K562 (cell line): ENCODE data around the gene PMPCB. TPM values are rescaled to one million over a fixed set of nuclear protein-coding genes. Genes with fewer than 3 reads are reported as not detected.

Source experiments
- ATAC-seq: fragments of 200-7000 bp; cut with Tn5 transposase; 3 replicates; pipeline ENCODE4 v1.9.1; 2020; ENCODE audit warnings: moderate library complexity
- BruUV-seq: library from RNA; stranded (reverse); fragments of 400-500 nt; replicated peaks from 2 replicates; lab custom pipeline; 2021; lab: Mats Ljungman, UMichigan
- CTCF ChIA-PET: fragments of 300-600 bp; formaldehyde crosslinking; extraction: SDS; loops from one replicate; lab custom pipeline; 2021; ENCODE audit warnings: low intra/inter-chr PET ratio; lab: Yijun Ruan, JAX
- POLR2A ChIA-PET: fragments of 300-600, 350-650 bp; sonication (Branson Sonifier 250); formaldehyde crosslinking; extraction: SDS; loops from one replicate; lab custom pipeline; 2021; ENCODE audit warnings: antibody characterized with exemption, inconsistent platforms; lab: Yijun Ruan, JAX
- DNase-seq, 4 experiments: peaks; one replicate each; pipeline versions ENCODE4 v3.0.0 to v3.0.0-alpha.2; 2011 to 2018; ENCODE audit warnings: low spot score in 3 of 4, mixed read lengths in 3 of 4; ENCODE audit errors: extremely low read depth in 1 of 4
- FAIRE-seq: peaks from 2 replicates; lab custom pipeline; 2011; peaks lifted over from hg19 to GRCh38; lab: Jason Lieb, UNC
- H2AFZ ChIP-seq: 2 replicates; pipeline ENCODE4 v1.6.0; 2011; ENCODE audit warnings: low read depth, low read length, control low read depth, inconsistent platforms
- H3K27ac ChIP-seq: fragments of 200-600 bp; 3 replicates; pipeline ENCODE4 v1.8.0; 2011; ENCODE audit warnings: low read depth, mild to moderate bottlenecking, control low read depth, inconsistent platforms, low read length, moderate library complexity, mixed read lengths; ENCODE audit errors: extremely low read depth
- H3K27me3 ChIP-seq, 2 experiments: fragments of 300-600 bp in 1 of 2; 2 replicates in 1 of 2; 3 replicates in 1 of 2; pipeline versions ENCODE4 v1.6.0 to v1.8.0; 2011; ENCODE audit warnings: inconsistent platforms in 2 of 2, low read length in 2 of 2, mild to moderate bottlenecking in 1 of 2, mixed read lengths in 1 of 2, moderate library complexity in 1 of 2; ENCODE audit not compliant: control insufficient read depth in 2 of 2, insufficient read depth in 2 of 2
- H3K36me3 ChIP-seq: fragments of 300-600 bp; 3 replicates; pipeline ENCODE4 v1.8.0; 2011; ENCODE audit warnings: mild to moderate bottlenecking, low read length, inconsistent platforms; ENCODE audit not compliant: control insufficient read depth, insufficient read depth
- H3K4me1 ChIP-seq, 2 experiments: fragments of 200-600 bp in 1 of 2; replicated peaks in 1 of 2; 2 replicates in 1 of 2; 3 replicates in 1 of 2; pipeline versions ENCODE4 v1.5.1 to v1.8.0; 2011; ENCODE audit warnings: inconsistent platforms in 2 of 2, low read length in 2 of 2, mild to moderate bottlenecking in 1 of 2, mixed read lengths in 1 of 2, moderate library complexity in 1 of 2; ENCODE audit not compliant: control insufficient read depth in 2 of 2, insufficient read depth in 2 of 2
- H3K4me2 ChIP-seq: 2 replicates; pipeline ENCODE4 v1.6.1; 2011; ENCODE audit warnings: low read length, control low read depth, inconsistent platforms, mixed read lengths; ENCODE audit not compliant: insufficient read depth
- H3K4me3 ChIP-seq: fragments of 200-600 bp; sonication (generic), shearing (Covaris generic); 2 replicates; pipeline ENCODE4 v1.5.1; 2016; ENCODE audit warnings: control low read depth, inconsistent platforms
- H3K79me2 ChIP-seq: fragments of 200-600 bp; 3 replicates; pipeline ENCODE4 v1.8.0; 2011; ENCODE audit warnings: low read length, inconsistent platforms; ENCODE audit not compliant: control insufficient read depth, insufficient read depth
- H3K9ac ChIP-seq, 2 experiments: 2 replicates each; pipeline versions ENCODE4 v1.6.0 to v1.6.1; 2011; ENCODE audit warnings: low read depth in 2 of 2, low read length in 2 of 2, control low read depth in 1 of 2, inconsistent platforms in 1 of 2, mild to moderate bottlenecking in 1 of 2, mixed read lengths in 1 of 2; ENCODE audit not compliant: insufficient read depth in 1 of 2
- H3K9me1 ChIP-seq: one replicate; pipeline ENCODE4 v1.6.0; 2011; ENCODE audit warnings: inconsistent platforms, mild to moderate bottlenecking, low read length, moderate library complexity; ENCODE audit not compliant: control insufficient read depth, insufficient read depth
- H3K9me3 ChIP-seq: replicated peaks from 2 replicates; pipeline ENCODE4 v1.5.1; 2011; ENCODE audit warnings: low read depth, low read length, inconsistent platforms; ENCODE audit not compliant: control insufficient read depth, insufficient read depth
- H4K20me1 ChIP-seq: replicated peaks from 2 replicates; pipeline ENCODE4 v1.6.1; 2011; ENCODE audit warnings: low read length, inconsistent platforms, mixed read lengths; ENCODE audit not compliant: control insufficient read depth, insufficient read depth
- CAMTA2 ChIP-seq: fragments of 250-450 bp; sonication (Bioruptor Pico); conservative IDR thresholded peaks from 2 replicates; pipeline ENCODE4 v1.5.1; 2022
- CEBPG ChIP-seq, 3 experiments: fragments of 200-800 bp in 1 of 3; sonication (Bioruptor generic) in 1 of 3; sonication (generic) in 1 of 3; formaldehyde crosslinking in 1 of 3; IDR thresholded peaks in 2 of 3; conservative IDR thresholded peaks in 1 of 3; 2 replicates each; pipeline versions ENCODE4 v1.6.1 to v1.8.0; 2016 to 2022; ENCODE audit warnings: missing compliant biosample characterization in 2 of 3, missing genetic modification characterization in 2 of 3, mild to moderate bottlenecking in 1 of 3, missing genetic modification reagents in 1 of 3
- FOXO4 ChIP-seq: fragments of 450-650 bp; formaldehyde crosslinking; IDR thresholded peaks from 2 replicates; pipeline ENCODE4 v1.4.0; 2020; ENCODE audit warnings: mild to moderate bottlenecking, moderate library complexity
- FOXP4 ChIP-seq: sonication (generic); formaldehyde crosslinking; IDR thresholded peaks from 2 replicates; pipeline ENCODE4 v1.8.0; 2022; ENCODE audit warnings: mild to moderate bottlenecking, missing genetic modification reagents, borderline replicate concordance
- HNRNPUL1 ChIP-seq: fragments of 200-400 bp; formaldehyde crosslinking; IDR thresholded peaks from 2 replicates; pipeline ENCODE4 v1.6.1; 2017; ENCODE audit warnings: low read length
- MEIS2 ChIP-seq: fragments of 450-650 bp; IDR thresholded peaks from 2 replicates; pipeline ENCODE4 v1.6.1; 2014; ENCODE audit warnings: mild to moderate bottlenecking; ENCODE audit not compliant: partially characterized antibody
- PBX2 ChIP-seq, 2 experiments: IDR thresholded peaks in 1 of 2; conservative IDR thresholded peaks in 1 of 2; 2 replicates each; pipeline ENCODE4 v1.6.1; 2016; ENCODE audit warnings: low read depth in 2 of 2, mild to moderate bottlenecking in 1 of 2, missing compliant biosample characterization in 1 of 2, missing genetic modification characterization in 1 of 2, moderate library complexity in 1 of 2
- PKNOX1 ChIP-seq: fragments of 450-650 bp; IDR thresholded peaks from 2 replicates; pipeline ENCODE4 v1.6.1; 2016
- YY1 ChIP-seq, 3 experiments: IDR thresholded peaks; 2 replicates each; pipeline ENCODE4 v1.6.1; 2011; ENCODE audit warnings: low read length in 2 of 3, mild to moderate bottlenecking in 2 of 3, moderate library complexity in 2 of 3, borderline replicate concordance in 1 of 3, control low read depth in 1 of 3, low read depth in 1 of 3; ENCODE audit not compliant: insufficient read depth in 3 of 3, insufficient replicate concordance in 2 of 3, control insufficient read depth in 1 of 3, insufficient read length in 1 of 3; ENCODE audit errors: extremely low read depth in 1 of 3
- ZNF133 ChIP-seq: fragments of 250-450 bp; sonication (Bioruptor Pico); IDR thresholded peaks from 2 replicates; pipeline ENCODE4 v1.4.0; 2020; ENCODE audit warnings: mild to moderate bottlenecking
- ZNF165 ChIP-seq: fragments of 250-450 bp; sonication (Bioruptor Pico); IDR thresholded peaks from 2 replicates; pipeline ENCODE4 v1.4.0; 2020; ENCODE audit warnings: borderline replicate concordance
- WGBS: fragments of 100-300 bp; shearing (Covaris generic); methylation state at CpG from one replicate; pipeline ENCODE4 v1.1.6; 2016; ENCODE audit warnings: low coverage, mixed read lengths; ENCODE audit not compliant: insufficient coverage; ENCODE audit errors: missing lambda C conversion rate; 5-methylcytosine and 5-hydroxymethylcytosine counted together
- in situ Hi-C: fragments of 300-500 bp; cut with MboI; formaldehyde crosslinking; loops from 4 replicates; pipeline ENCODE4 v1.15.0; 2018; ENCODE audit warnings: inconsistent platforms, mixed read lengths
- intact Hi-C: fragments of 100-400 bp; cut with micrococcal nuclease; formaldehyde crosslinking; loops from 2 replicates; pipeline ENCODE4 v1.14.2; 2022
- polyA plus RNA-seq, 8 experiments: library from polyadenylated mRNA; depleted of rRNA in 4 of 8; stranded (reverse) in 5 of 8; unstranded in 3 of 8; fragments of >200 nt; fragmentation: Nextera tagmentation in 2 of 8; fragmentation: Illumina TruSeq in 1 of 8; extraction: Ambion mirVana in 2 of 8; extraction: Trizol in 1 of 8; gene quantifications; 2 replicates each; pipeline versions ENCODE4 v1.2.1 to v1.2.3, GENCODE V29; 2011 to 2014; ENCODE audit warnings: inconsistent platforms in 1 of 8, missing spikeins in 1 of 8
- total RNA-seq, 7 experiments: library from RNA; depleted of rRNA in 6 of 7; stranded (reverse); fragments of >200 nt in 6 of 7; fragmentation: Illumina TruSeq in 2 of 7; extraction: Trizol in 2 of 7; gene quantifications; 2 replicates each; pipeline versions ENCODE4 v1.2.1 to v1.2.3, GENCODE V29; 2011 to 2021; ENCODE audit warnings: low replicate concordance in 1 of 7

PMPCB gene
- total and polyA plus RNA-seq, 9 of the 15 experiments (the other 6 are each of a cell fraction or from before 2014, with no cell fraction given), result 61.2 to 209 (median 105) TPM

- Histone ChIP-seq H3K36me3 (peaks cover 96% of the 10 kb centered on the region), H3K79me2 (peaks cover 5% of the 10 kb centered on the region; the same call in 1 of the 3 replicates), H3K4me2 (no peak overlapping the region), H2AFZ (no peak overlapping the region), H3K4me1 (no peaks in the 10 kb centered on the region), H4K20me1 (no peaks in the 10 kb centered on the region; the same call in 1 of the 2 replicates), H3K27me3 (no peaks in the 10 kb centered on the region), H3K9me3 (no peaks in the 10 kb centered on the region), H3K9ac (no peak overlapping the region), H3K4me3 (no peak overlapping the region), H3K9me1 (no peaks in the 10 kb centered on the region), H3K27ac (no peak overlapping the region)
- ChIA-PET POLR2A (interaction anchor here (0.6 to 2.6 kb wide), 9 partner anchors 9 to 64 kb away, joined by 3 to 12 read pairs (median 5); partner anchors contain the start of gene DNAJC2), CTCF (no interaction called here)
- peak; percentile 51 for TF ChIP-seq MEIS2
- no peak for TF ChIP-seq PBX2 (CRISPR knock-in tag; IDR thresholded peaks at IDR 0.05; ENCODE audit: low read depth)
- TF ChIP-seq PBX2 (tag; conservative IDR thresholded peaks at IDR 0.05; ENCODE audit: low read depth), result peak; percentile 50
- no peak for TF ChIP-seq FOXP4
- TF ChIP-seq FOXO4 (CRISPR knock-in tag), result no peak
- TF ChIP-seq CAMTA2, result no peak
- no peak for TF ChIP-seq ZNF165
- peak; percentile 35; the same call in 1 of the 2 replicates for TF ChIP-seq PKNOX1
- no peak for TF ChIP-seq CEBPG (CRISPR knock-in tag; IDR thresholded peaks at IDR 0.05)
- TF ChIP-seq CEBPG (tag; conservative IDR thresholded peaks at IDR 0.05 in 1 of 2, IDR thresholded peaks at IDR 0.05 in 1 of 2), result no peak
- TF ChIP-seq YY1 (IDR thresholded peaks at IDR 0.05; ENCODE audit: borderline replicate concordance in 1 of 3, control insufficient read depth in 1 of 3, extremely low read depth in 1 of 3, insufficient read depth in 3 of 3, insufficient read length in 1 of 3, insufficient replicate concordance in 2 of 3, low read depth in 1 of 3, low read length in 2 of 3), result no peak
- no peak for TF ChIP-seq ZNF133
- TF ChIP-seq HNRNPUL1, result no peak
- in situ Hi-C loops, result no loop called here
- DNase-seq (no peak), FAIRE-seq (no peak), ATAC-seq (no peak; the same call in 2 of the 3 replicates)
- intact Hi-C loops, result no loop called here
- 86% methylated on average over 2 of the region's 2 CpGs for WGBS
- no TSS peak for BruUV-seq
These were observed 19.2 kb downstream of the PMPCB start for GRCh38 chr7:103316380-103316941.
